Measurements from ENCODE around the gene CNOT6L.

The CNOT6L gene

GRCh38 chr4:77710059-77710458, 109.1 kb downstream of the CNOT6L start:
- no peak for TF ChIP-seq CTCF (IDR thresholded peaks at IDR 0.05; ENCODE audit: insufficient read depth, low read length, missing control alignments)
- POLR2A ChIA-PET = no interaction called here
- no peak for DNase-seq (ENCODE audit: low read depth, low spot score)
- CTCF ChIA-PET = interaction anchor here (1.8 kb wide), 1 partner anchor 13 kb away, joined by 4 read pairs; no protein-coding TSS in a partner anchor
- H3K4me3 ChIP-seq (ENCODE audit: low read depth, low read length) = no peak overlapping the region

- TF ChIP-seq CTCF (IDR thresholded peaks at IDR 0.05; ENCODE audit: insufficient read depth, low read length, missing control alignments) = no peak
- H3K4me3 ChIP-seq (ENCODE audit: low read depth, low read length) = no peak overlapping the region
- ChIA-PET POLR2A (no interaction called here), CTCF (no interaction called here)
- no peak for DNase-seq (ENCODE audit: low read depth, low spot score)
Observed at GRCh38 chr4:77706717-77707116, 112.5 kb downstream of the CNOT6L start.

GRCh38 chr4:77703666-77704065, 115.5 kb downstream of the CNOT6L start:
- POLR2A ChIA-PET = no interaction called here
- DNase-seq (ENCODE audit: low read depth, low spot score) = no peak
- no peak overlapping the region for H3K4me3 ChIP-seq (ENCODE audit: low read depth, low read length)
- CTCF ChIA-PET = no interaction called here
- TF ChIP-seq CTCF (IDR thresholded peaks at IDR 0.05; ENCODE audit: insufficient read depth, low read length, missing control alignments) = no peak

GRCh38 chr4:77701121-77701520, 118.0 kb downstream of the CNOT6L start:
- H3K4me3 ChIP-seq (ENCODE audit: low read depth, low read length) = no peak overlapping the region
- ChIA-PET POLR2A (no interaction called here), CTCF (interaction anchor here (4.2 kb wide), 1 partner anchor 315 kb away, joined by 35 read pairs; no protein-coding TSS in a partner anchor)
- no peak for TF ChIP-seq CTCF (IDR thresholded peaks at IDR 0.05; ENCODE audit: insufficient read depth, low read length, missing control alignments)
- no peak for DNase-seq (ENCODE audit: low read depth, low spot score)

- no peak overlapping the region for H3K4me3 ChIP-seq (ENCODE audit: low read depth, low read length)
- TF ChIP-seq CTCF (IDR thresholded peaks at IDR 0.05; ENCODE audit: insufficient read depth, low read length, missing control alignments) = peak; percentile 34
- ChIA-PET CTCF (interaction anchor here (0.8 to 4.2 kb wide), 6 partner anchors 17 to 313 kb away, joined by 3 to 35 read pairs (median 13); no protein-coding TSS in a partner anchor), POLR2A (interaction anchor here (0.7 kb wide), 1 partner anchor 605 kb away, joined by 4 read pairs; no protein-coding TSS in a partner anchor)
- peak; percentile 55 for DNase-seq (ENCODE audit: low read depth, low spot score)
Observed at GRCh38 chr4:77699731-77700210, 119.4 kb downstream of the CNOT6L start.

- ChIA-PET POLR2A (no interaction called here), CTCF (interaction anchor here (0.7 to 4.2 kb wide), 15 partner anchors 10 to 333 kb away, joined by 3 to 35 read pairs (median 4); partner anchors contain the start of gene CXCL13)
- peak; percentile 24 for DNase-seq (ENCODE audit: low read depth, low spot score)
- peak; percentile 56 for TF ChIP-seq CTCF (IDR thresholded peaks at IDR 0.05; ENCODE audit: insufficient read depth, low read length, missing control alignments)
- no peak overlapping the region; the same call in 1 of the 2 replicates for H3K4me3 ChIP-seq (ENCODE audit: low read depth, low read length)
Observed at GRCh38 chr4:77697860-77698590, 121.1 kb downstream of the CNOT6L start.

Measured in AG04449 (cell line).